HepG2 (cell line): ENCODE measurements around the gene CNTNAP1. TPM values are rescaled to one million over a fixed set of nuclear protein-coding genes. Genes with fewer than 3 reads are reported as not detected.

Experiments
- E2F2 ChIP-seq: sonication (generic); formaldehyde crosslinking; IDR thresholded peaks from 2 replicates; pipeline ENCODE4 v1.4.0; 2020; ENCODE audit warnings: missing genetic modification reagents, borderline replicate concordance
- GFI1 ChIP-seq: sonication (generic); formaldehyde crosslinking; IDR thresholded peaks from 2 replicates; pipeline ENCODE4 v1.5.0; 2020; ENCODE audit warnings: missing genetic modification reagents, mild to moderate bottlenecking, borderline replicate concordance
- HHEX ChIP-seq: IDR thresholded peaks from 2 replicates; pipeline ENCODE4 v1.6.1; 2016; ENCODE audit warnings: control low read depth
- HIC2 ChIP-seq: sonication (generic); formaldehyde crosslinking; IDR thresholded peaks from 2 replicates; pipeline ENCODE4 v1.9.0; 2022; ENCODE audit warnings: low read depth, missing genetic modification reagents
- NR1H2 ChIP-seq: sonication (generic); formaldehyde crosslinking; IDR thresholded peaks from 2 replicates; pipeline ENCODE4 v1.8.1; 2022; ENCODE audit warnings: low read depth, missing genetic modification reagents, borderline replicate concordance
- ZBED4 ChIP-seq: sonication (generic); formaldehyde crosslinking; IDR thresholded peaks from 2 replicates; pipeline ENCODE4 v1.4.0; 2020; ENCODE audit warnings: missing genetic modification reagents, borderline replicate concordance
- ZNF432 ChIP-seq: sonication (generic); formaldehyde crosslinking; IDR thresholded peaks from 2 replicates; pipeline ENCODE4 v1.5.0; 2020; ENCODE audit warnings: missing genetic modification reagents, mild to moderate bottlenecking, borderline replicate concordance
- ZNF619 ChIP-seq: sonication (generic); formaldehyde crosslinking; IDR thresholded peaks from 2 replicates; pipeline ENCODE4 v1.4.0; 2020; ENCODE audit warnings: mild to moderate bottlenecking, missing genetic modification reagents
- polyA plus RNA-seq, 8 experiments: library from polyadenylated mRNA; depleted of rRNA in 3 of 8; stranded (reverse) in 7 of 8; unstranded in 1 of 8; fragments of >200 nt; fragmentation: Illumina TruSeq in 4 of 8; extraction: Trizol in 4 of 8; gene quantifications; 2 replicates each; pipeline versions ENCODE4 v1.2.1 to v1.2.3, GENCODE V29; 2011 to 2016; ENCODE audit warnings: low read depth in 4 of 8, missing spikeins in 1 of 8, mixed read lengths in 1 of 8; ENCODE audit not compliant: insufficient read depth in 1 of 8
- total RNA-seq, 5 experiments: library from RNA; depleted of rRNA; stranded (reverse); fragments of >200 nt; fragmentation: Illumina TruSeq; extraction: Trizol; gene quantifications; 2 replicates each; pipeline ENCODE4 v1.2.3, GENCODE V29; 2016; ENCODE audit warnings: low read depth in 1 of 5

Gene CNTNAP1
- total and polyA plus RNA-seq, 2 of the 13 experiments (the other 11 are each of a cell fraction or from before 2014, with no cell fraction given): 4.5 to 7.7 TPM

- TF ChIP-seq NR1H2 (CRISPR knock-in tag): 0 out of 2 replicates have a peak, but pooled peaks have one; percentile 5
- 0 out of 2 replicates have a peak, but pooled peaks have one; percentile 20 for TF ChIP-seq ZBED4 (CRISPR knock-in tag)
- no peak for TF ChIP-seq HIC2 (CRISPR knock-in tag)
- 0 out of 2 replicates have a peak, but pooled peaks have one; percentile 8 for TF ChIP-seq ZNF432 (CRISPR knock-in tag)
- TF ChIP-seq ZNF619 (CRISPR knock-in tag): no peak
- 0 out of 2 replicates have a peak, but pooled peaks have one; percentile 3 for TF ChIP-seq E2F2
- 0 out of 2 replicates have a peak, but pooled peaks have one; percentile 4 for TF ChIP-seq GFI1
- no peak for TF ChIP-seq HHEX
- TF ChIP-seq, all 625 proteins: peak for 21
These were observed 6.9 kb upstream of the CNTNAP1 start (continued) for GRCh38 chr17:42675348-42675964.
